GM12874 (cell line): ENCODE measurements around the gene LIPE.

Source experiments
- TF ChIP-seq, protein P1 (sequence below): IDR thresholded peaks from 2 replicates; pipeline ENCODE4 v1.5.1; 2011; ENCODE audit warnings: low read depth, mild to moderate bottlenecking, control low read depth, low read length, moderate library complexity; ENCODE audit not compliant: insufficient read depth

Gene LIPE

GRCh38 chr19:42380155-42380554 is 47.0 kb downstream of the LIPE start:
- TF ChIP-seq, protein P1, sequence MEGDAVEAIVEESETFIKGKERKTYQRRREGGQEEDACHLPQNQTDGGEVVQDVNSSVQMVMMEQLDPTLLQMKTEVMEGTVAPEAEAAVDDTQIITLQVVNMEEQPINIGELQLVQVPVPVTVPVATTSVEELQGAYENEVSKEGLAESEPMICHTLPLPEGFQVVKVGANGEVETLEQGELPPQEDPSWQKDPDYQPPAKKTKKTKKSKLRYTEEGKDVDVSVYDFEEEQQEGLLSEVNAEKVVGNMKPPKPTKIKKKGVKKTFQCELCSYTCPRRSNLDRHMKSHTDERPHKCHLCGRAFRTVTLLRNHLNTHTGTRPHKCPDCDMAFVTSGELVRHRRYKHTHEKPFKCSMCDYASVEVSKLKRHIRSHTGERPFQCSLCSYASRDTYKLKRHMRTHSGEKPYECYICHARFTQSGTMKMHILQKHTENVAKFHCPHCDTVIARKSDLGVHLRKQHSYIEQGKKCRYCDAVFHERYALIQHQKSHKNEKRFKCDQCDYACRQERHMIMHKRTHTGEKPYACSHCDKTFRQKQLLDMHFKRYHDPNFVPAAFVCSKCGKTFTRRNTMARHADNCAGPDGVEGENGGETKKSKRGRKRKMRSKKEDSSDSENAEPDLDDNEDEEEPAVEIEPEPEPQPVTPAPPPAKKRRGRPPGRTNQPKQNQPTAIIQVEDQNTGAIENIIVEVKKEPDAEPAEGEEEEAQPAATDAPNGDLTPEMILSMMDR, result no peak

DNA sequence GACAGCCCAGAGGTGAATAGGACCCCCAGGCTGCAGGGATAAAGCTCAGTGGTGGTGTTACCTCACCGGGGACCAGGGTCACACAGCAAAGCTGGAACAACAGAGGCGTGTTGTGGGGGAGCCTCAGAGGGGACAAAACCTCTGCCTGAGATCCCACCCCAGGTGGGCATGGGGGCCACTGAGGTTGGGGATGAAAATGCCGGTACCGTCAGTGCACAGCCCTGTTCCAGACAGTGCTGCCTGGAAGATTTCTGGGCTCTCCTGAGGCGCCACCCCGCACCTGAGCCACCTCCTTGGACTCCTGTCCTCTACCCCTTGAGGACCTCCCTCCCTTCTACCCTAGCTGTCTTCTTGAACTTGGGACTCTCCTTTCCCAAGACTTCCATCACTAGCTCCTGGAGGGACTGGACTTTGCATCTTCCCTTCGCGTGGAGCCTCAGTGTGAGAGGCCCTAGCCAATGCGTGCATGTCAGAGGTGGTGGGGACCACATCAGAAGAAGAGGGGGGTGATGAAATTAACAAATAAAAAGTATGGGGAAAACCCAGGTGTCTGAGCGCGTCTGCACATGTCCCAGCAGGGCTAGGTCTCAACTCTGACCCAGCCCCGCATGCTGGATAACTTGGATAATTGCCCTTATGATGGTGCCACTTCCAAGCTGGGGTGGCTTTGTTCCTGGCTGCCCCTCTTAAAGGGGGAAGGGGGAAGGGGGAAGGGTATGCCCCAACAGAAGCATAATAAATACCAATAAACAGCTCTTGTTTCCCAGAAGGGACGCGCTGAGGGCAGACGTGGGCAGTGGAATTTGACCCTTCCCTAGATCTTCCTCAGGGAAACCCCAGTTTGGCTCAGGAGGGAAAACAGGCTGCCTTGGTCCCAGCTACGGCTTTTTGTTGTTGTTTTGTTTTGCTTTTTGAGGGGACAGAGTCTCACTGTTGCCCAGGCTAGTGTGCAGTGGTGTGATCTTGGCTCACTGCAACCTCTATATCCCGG is 48.7 kb downstream of the LIPE start:
- TF ChIP-seq, protein P1, result no peak

- TF ChIP-seq, protein P1, result no peak
Measured at GRCh38 chr19:42376177-42376555, 51.0 kb downstream of the LIPE start.

DNA sequence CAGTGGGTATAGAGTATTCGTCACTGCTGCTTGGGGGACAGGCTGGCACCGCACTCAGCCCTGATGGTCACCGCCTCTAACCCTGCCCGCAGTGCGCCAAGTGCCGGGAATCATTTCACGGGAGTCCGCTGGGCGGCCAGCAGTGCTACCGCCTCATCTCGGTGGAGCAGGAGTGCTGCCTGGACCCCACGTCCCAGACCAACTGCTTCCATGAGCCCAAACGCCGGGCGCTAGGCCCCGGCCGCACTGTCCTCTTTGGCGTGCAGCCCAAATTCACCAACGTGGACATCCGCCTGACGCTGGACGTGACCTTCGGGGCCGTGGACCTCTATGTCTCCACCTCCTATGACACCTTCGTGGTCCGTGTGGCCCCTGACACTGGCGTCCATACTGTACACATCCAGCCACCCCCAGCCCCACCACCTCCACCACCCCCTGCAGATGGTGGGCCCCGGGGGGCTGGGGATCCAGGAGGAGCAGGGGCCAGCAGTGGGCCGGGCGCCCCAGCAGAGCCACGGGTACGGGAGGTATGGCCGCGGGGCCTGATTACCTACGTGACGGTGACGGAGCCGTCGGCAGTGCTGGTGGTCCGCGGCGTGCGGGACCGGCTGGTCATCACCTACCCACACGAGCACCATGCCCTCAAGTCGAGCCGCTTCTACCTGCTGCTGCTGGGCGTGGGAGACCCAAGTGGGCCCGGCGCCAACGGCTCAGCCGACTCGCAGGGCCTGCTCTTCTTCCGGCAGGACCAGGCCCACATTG is 51.6 kb downstream of the LIPE start:
- TF ChIP-seq, protein P1, result no peak

DNA sequence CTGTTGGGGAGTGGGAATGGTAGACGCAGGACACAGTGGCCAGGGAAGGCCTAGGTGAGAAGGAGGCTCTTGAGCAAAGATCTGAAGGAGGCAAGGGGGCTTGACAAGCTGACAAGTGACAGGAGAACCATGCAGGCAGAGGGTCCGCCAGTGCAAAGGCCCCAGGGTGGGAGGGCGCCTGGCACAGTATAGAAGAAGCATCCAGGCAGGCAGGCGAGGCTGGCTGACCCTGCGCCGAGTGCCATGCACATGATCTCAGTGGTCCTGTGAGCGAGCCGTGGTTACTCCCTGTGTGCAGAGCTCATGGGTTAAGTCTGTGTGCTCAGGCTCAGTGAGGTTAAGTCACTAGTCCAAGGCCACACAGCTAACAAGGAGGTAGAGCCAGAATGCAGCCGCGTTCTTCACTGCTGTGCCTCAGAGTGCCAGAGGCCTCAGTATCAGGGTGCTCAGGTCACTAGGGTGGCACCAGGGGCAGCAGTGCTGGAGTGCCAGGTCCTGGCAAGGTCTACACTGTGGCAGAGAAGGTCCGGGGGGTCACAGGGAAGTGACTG is 52.3 kb downstream of the LIPE start:
- TF ChIP-seq, protein P1, result no peak

- TF ChIP-seq, protein P1, result no peak
Measured at GRCh38 chr19:42370626-42371175, 56.5 kb downstream of the LIPE start.

- TF ChIP-seq, protein P1, result no peak
Measured at GRCh38 chr19:42370068-42370520, 57.1 kb downstream of the LIPE start.
